ENCODE data around the gene DNMBP.
"Not testable (repeated sequence)": the region's sequence is repeated elsewhere in the genome, so short reads cannot be mapped to it uniquely, and the experiment has no call there.

DNMBP gene

GRCh38 chr10:100019787-100020141, 10.0 kb upstream of the DNMBP start:
- no peak for DNase-seq

- no peak for DNase-seq
These were observed 4.5 kb upstream of the DNMBP start for GRCh38 chr10:100014071-100014762.

GRCh38 chr10:100013621-100014020, 3.9 kb upstream of the DNMBP start:
- no peak for DNase-seq

- DNase-seq = not testable (repeated sequence)
These were observed 2.2 kb upstream of the DNMBP start for GRCh38 chr10:100011906-100012305.

GRCh38 chr10:100009283-100009792, 409 bp downstream of the DNMBP start:
- peak; percentile 49 for DNase-seq

- DNase-seq = no peak
These were observed 952 bp downstream of the DNMBP start for GRCh38 chr10:100008708-100009282.

GRCh38 chr10:100008142-100008522, 1.6 kb downstream of the DNMBP start:
- DNase-seq = peak; percentile 77

GRCh38 chr10:100007231-100008141, 2.3 kb downstream of the DNMBP start:
- no peak for DNase-seq

- no peak for DNase-seq
These were observed 3.4 kb downstream of the DNMBP start for GRCh38 chr10:100006243-100006886.

GRCh38 chr10:100004805-100005510, 4.8 kb downstream of the DNMBP start:
- DNase-seq = no peak

- no peak for DNase-seq
These were observed 9.6 kb downstream of the DNMBP start for GRCh38 chr10:100000109-100000644.

GRCh38 chr10:99999319-100000108, 10.2 kb downstream of the DNMBP start:
- no peak for DNase-seq

- DNase-seq = no peak
These were observed 10.9 kb downstream of the DNMBP start for GRCh38 chr10:99998889-99999288.

- no peak for DNase-seq
These were observed 12.8 kb downstream of the DNMBP start for GRCh38 chr10:99996671-99997648.

GRCh38 chr10:99995713-99996112, 14.0 kb downstream of the DNMBP start:
- no peak for DNase-seq

GRCh38 chr10:99995269-99995668, 14.5 kb downstream of the DNMBP start:
- DNase-seq = no peak

- no peak for DNase-seq
These were observed 14.9 kb downstream of the DNMBP start for GRCh38 chr10:99994801-99995200.

- peak; percentile 88 for DNase-seq
These were observed 15.8 kb downstream of the DNMBP start for GRCh38 chr10:99993701-99994689.

- DNase-seq = not testable (repeated sequence)
These were observed 24.1 kb downstream of the DNMBP start for GRCh38 chr10:99985637-99986036.

Data from hematopoietic multipotent progenitor cell treated with erythropoietin and hydrocortisone succinate and interleukin-3 and kit ligand, for 8 days (in vitro differentiated cells).